GM20431 (cell line): ENCODE results near the gene CUL1.
"Not testable (repeated sequence)": the region's sequence is repeated elsewhere in the genome, so short reads cannot be mapped to it uniquely, and the experiment has no call there.

Experiments
- in situ Hi-C: fragments of 300-500 bp; cut with MseI, MboI; formaldehyde crosslinking; loops from one replicate; pipeline ENCODE4 v1.15.0; 2020; ENCODE audit warnings: low sequenced_read_pairs; ENCODE audit not compliant: unreplicated experiment

The CUL1 gene

GRCh38 chr7:148695953-148696352 is 2.8 kb upstream of the CUL1 start:
- in situ Hi-C loops: no loop called here

GRCh38 chr7:148696787-148697186 is 1.9 kb upstream of the CUL1 start:
- in situ Hi-C loops: no loop called here

- in situ Hi-C loops: no loop called here
These were observed 1.3 kb upstream of the CUL1 start for GRCh38 chr7:148697256-148698006.

- in situ Hi-C loops: no loop called here
These were observed 701 bp upstream of the CUL1 start for GRCh38 chr7:148698007-148698396.

GRCh38 chr7:148699024-148699781 is 500 bp downstream of the CUL1 start:
- in situ Hi-C loops: no loop called here

- in situ Hi-C loops: no loop called here
These were observed 1.3 kb downstream of the CUL1 start for GRCh38 chr7:148699782-148700629.

GRCh38 chr7:148700661-148701064 is 2.0 kb downstream of the CUL1 start:
- in situ Hi-C loops: no loop called here

GRCh38 chr7:148701414-148701813 is 2.7 kb downstream of the CUL1 start:
- in situ Hi-C loops: no loop called here

GRCh38 chr7:148702876-148703670 is 4.4 kb downstream of the CUL1 start:
- in situ Hi-C loops: no loop called here

GRCh38 chr7:148703671-148703962 is 4.9 kb downstream of the CUL1 start:
- in situ Hi-C loops: not testable (repeated sequence)

- in situ Hi-C loops: no loop called here
These were observed 5.5 kb downstream of the CUL1 start for GRCh38 chr7:148704189-148704588.

GRCh38 chr7:148704970-148705369 is 6.3 kb downstream of the CUL1 start:
- in situ Hi-C loops: no loop called here

- in situ Hi-C loops: no loop called here
These were observed 7.7 kb downstream of the CUL1 start for GRCh38 chr7:148706368-148706767.

GRCh38 chr7:148708026-148708885 is 9.6 kb downstream of the CUL1 start:
- in situ Hi-C loops: no loop called here

GRCh38 chr7:148709014-148709413 is 10.3 kb downstream of the CUL1 start:
- in situ Hi-C loops: no loop called here

GRCh38 chr7:148710426-148710825 is 11.7 kb downstream of the CUL1 start:
- in situ Hi-C loops: not testable (repeated sequence)

GRCh38 chr7:148711191-148712102 is 12.7 kb downstream of the CUL1 start:
- in situ Hi-C loops: no loop called here

- in situ Hi-C loops: no loop called here
These were observed 14.1 kb downstream of the CUL1 start for GRCh38 chr7:148712678-148713329.
